Hepatocyte (in vitro differentiated cells): ENCODE data around the gene TCF12.

Source experiments
- CTCF ChIP-seq: fragments of 200-600 bp; sonication (generic); IDR thresholded peaks from 2 replicates; pipeline ENCODE4 v1.5.1; 2016; ENCODE audit warnings: antibody characterized with exemption, mild to moderate bottlenecking; ENCODE audit not compliant: poor library complexity
- EZH2 ChIP-seq: fragments of 200-600 bp; sonication (generic); IDR thresholded peaks from 2 replicates; pipeline ENCODE4 v1.6.1; 2016; ENCODE audit warnings: antibody characterized with exemption, mild to moderate bottlenecking, borderline replicate concordance

GRCh38 chr15:57030011-57030410, 111.6 kb downstream of the TCF12 start:
- no peak for TF ChIP-seq CTCF
- no peak for TF ChIP-seq EZH2
